HEK293 (cell line): Measurements from ENCODE around the gene OR10Z1.

Experiments
- ZBTB1 ChIP-seq: fragments of 450-650 bp; formaldehyde crosslinking; IDR thresholded peaks from 2 replicates; pipeline ENCODE4 v1.5.1; 2016; ENCODE audit warnings: missing biosample characterization, missing genetic modification characterization
- TF ChIP-seq, protein P1 (sequence below): fragments of 450-650 bp; formaldehyde crosslinking; IDR thresholded peaks from 2 replicates; pipeline ENCODE4 v1.5.1; 2016; ENCODE audit warnings: missing biosample characterization, missing genetic modification characterization
- TF ChIP-seq, protein P2 (sequence below): fragments of 450-650 bp; formaldehyde crosslinking; IDR thresholded peaks from 2 replicates; pipeline ENCODE4 v1.5.1; 2016; ENCODE audit warnings: missing biosample characterization, missing genetic modification characterization
- TF ChIP-seq, protein P3 (sequence below): fragments of 450-650 bp; formaldehyde crosslinking; IDR thresholded peaks from 2 replicates; pipeline ENCODE4 v1.5.1; 2016; ENCODE audit warnings: missing biosample characterization, missing genetic modification characterization

- TF ChIP-seq, protein P1, sequence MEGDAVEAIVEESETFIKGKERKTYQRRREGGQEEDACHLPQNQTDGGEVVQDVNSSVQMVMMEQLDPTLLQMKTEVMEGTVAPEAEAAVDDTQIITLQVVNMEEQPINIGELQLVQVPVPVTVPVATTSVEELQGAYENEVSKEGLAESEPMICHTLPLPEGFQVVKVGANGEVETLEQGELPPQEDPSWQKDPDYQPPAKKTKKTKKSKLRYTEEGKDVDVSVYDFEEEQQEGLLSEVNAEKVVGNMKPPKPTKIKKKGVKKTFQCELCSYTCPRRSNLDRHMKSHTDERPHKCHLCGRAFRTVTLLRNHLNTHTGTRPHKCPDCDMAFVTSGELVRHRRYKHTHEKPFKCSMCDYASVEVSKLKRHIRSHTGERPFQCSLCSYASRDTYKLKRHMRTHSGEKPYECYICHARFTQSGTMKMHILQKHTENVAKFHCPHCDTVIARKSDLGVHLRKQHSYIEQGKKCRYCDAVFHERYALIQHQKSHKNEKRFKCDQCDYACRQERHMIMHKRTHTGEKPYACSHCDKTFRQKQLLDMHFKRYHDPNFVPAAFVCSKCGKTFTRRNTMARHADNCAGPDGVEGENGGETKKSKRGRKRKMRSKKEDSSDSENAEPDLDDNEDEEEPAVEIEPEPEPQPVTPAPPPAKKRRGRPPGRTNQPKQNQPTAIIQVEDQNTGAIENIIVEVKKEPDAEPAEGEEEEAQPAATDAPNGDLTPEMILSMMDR, result no peak
- TF ChIP-seq, protein P2, sequence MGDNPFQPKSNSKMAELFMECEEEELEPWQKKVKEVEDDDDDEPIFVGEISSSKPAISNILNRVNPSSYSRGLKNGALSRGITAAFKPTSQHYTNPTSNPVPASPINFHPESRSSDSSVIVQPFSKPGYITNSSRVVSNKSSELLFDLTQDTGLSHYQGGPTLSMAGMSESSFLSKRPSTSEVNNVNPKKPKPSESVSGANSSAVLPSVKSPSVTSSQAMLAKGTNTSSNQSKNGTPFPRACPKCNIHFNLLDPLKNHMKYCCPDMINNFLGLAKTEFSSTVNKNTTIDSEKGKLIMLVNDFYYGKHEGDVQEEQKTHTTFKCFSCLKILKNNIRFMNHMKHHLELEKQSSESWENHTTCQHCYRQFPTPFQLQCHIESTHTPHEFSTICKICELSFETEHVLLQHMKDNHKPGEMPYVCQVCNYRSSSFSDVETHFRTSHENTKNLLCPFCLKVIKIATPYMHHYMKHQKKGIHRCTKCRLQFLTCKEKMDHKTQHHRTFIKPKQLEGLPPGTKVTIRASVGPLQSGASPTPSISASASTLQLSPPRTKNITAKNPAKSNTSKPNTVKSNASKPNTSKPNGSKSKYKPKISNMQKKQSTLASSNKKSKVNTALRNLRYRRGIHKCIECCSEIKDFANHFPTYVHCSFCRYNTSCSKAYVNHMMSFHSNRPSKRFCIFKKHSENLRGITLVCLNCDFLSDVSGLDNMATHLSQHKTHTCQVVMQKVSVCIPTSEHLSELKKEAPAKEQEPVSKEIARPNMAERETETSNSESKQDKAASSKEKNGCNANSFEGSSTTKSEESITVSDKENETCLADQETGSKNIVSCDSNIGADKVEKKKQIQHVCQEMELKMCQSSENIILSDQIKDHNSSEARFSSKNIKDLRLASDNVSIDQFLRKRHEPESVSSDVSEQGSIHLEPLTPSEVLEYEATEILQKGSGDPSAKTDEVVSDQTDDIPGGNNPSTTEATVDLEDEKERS (tag by site-specific recombination), result no peak
- TF ChIP-seq, protein P3, sequence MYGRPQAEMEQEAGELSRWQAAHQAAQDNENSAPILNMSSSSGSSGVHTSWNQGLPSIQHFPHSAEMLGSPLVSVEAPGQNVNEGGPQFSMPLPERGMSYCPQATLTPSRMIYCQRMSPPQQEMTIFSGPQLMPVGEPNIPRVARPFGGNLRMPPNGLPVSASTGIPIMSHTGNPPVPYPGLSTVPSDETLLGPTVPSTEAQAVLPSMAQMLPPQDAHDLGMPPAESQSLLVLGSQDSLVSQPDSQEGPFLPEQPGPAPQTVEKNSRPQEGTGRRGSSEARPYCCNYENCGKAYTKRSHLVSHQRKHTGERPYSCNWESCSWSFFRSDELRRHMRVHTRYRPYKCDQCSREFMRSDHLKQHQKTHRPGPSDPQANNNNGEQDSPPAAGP (tag by site-specific recombination), result no peak
- TF ChIP-seq ZBTB1 (tag by site-specific recombination), result no peak
Measured at GRCh38 chr1:158583962-158584361, 21.1 kb upstream of the OR10Z1 start.
